Measurements from ENCODE around the gene LRMDA. TPM values are rescaled to one million over a fixed set of nuclear protein-coding genes. Genes with fewer than 3 reads are reported as not detected.

LRMDA gene
- total RNA-seq, 1 donor from 2014 or later = 2.1 TPM

- Mint-ChIP-seq H3K4me1 (ENCODE audit: low read depth, unreplicated experiment) (no peaks in the 10 kb centered on the region), H3K27me3 (ENCODE audit: unreplicated experiment) (no peaks in the 10 kb centered on the region), H3K36me3 (ENCODE audit: unreplicated experiment) (peaks cover 2% of the 10 kb centered on the region), H3K27ac (ENCODE audit: unreplicated experiment) (no peak overlapping the region), H3K9me3 (ENCODE audit: unreplicated experiment) (no peaks in the 10 kb centered on the region), H3K4me3 (ENCODE audit: unreplicated experiment) (no peak overlapping the region)
- no peak for DNase-seq
- TF ChIP-seq CTCF (IDR thresholded peaks at IDR 0.05; ENCODE audit: partially characterized antibody, unreplicated experiment) = no peak
Measured at GRCh38 chr10:76265441-76266113, 834.2 kb downstream of the LRMDA start.

GRCh38 chr10:76268530-76268929 lies 837.1 kb downstream of the LRMDA start:
- DNase-seq = no peak
- no peak for TF ChIP-seq CTCF (IDR thresholded peaks at IDR 0.05; ENCODE audit: partially characterized antibody, unreplicated experiment)
- Mint-ChIP-seq H3K36me3 (ENCODE audit: unreplicated experiment) (no peaks in the 10 kb centered on the region), H3K9me3 (ENCODE audit: unreplicated experiment) (no peaks in the 10 kb centered on the region), H3K27ac (ENCODE audit: unreplicated experiment) (no peak overlapping the region), H3K4me3 (ENCODE audit: unreplicated experiment) (no peak overlapping the region), H3K4me1 (ENCODE audit: low read depth, unreplicated experiment) (no peaks in the 10 kb centered on the region), H3K27me3 (ENCODE audit: unreplicated experiment) (no peaks in the 10 kb centered on the region)

- Mint-ChIP-seq H3K4me3 (ENCODE audit: unreplicated experiment) (no peak overlapping the region), H3K36me3 (ENCODE audit: unreplicated experiment) (no peaks in the 10 kb centered on the region), H3K27me3 (ENCODE audit: unreplicated experiment) (no peaks in the 10 kb centered on the region), H3K9me3 (ENCODE audit: unreplicated experiment) (no peaks in the 10 kb centered on the region), H3K27ac (ENCODE audit: unreplicated experiment) (no peak overlapping the region), H3K4me1 (ENCODE audit: low read depth, unreplicated experiment) (no peaks in the 10 kb centered on the region)
- no peak for TF ChIP-seq CTCF (IDR thresholded peaks at IDR 0.05; ENCODE audit: partially characterized antibody, unreplicated experiment)
- DNase-seq = no peak
Measured at GRCh38 chr10:76268954-76269353, 837.5 kb downstream of the LRMDA start.

GRCh38 chr10:76270464-76270863 lies 839.0 kb downstream of the LRMDA start:
- H3K9me3 Mint-ChIP-seq (ENCODE audit: unreplicated experiment) = no peaks in the 10 kb centered on the region
- H3K36me3 Mint-ChIP-seq (ENCODE audit: unreplicated experiment) = peaks cover 2% of the 10 kb centered on the region
- H3K27me3 Mint-ChIP-seq (ENCODE audit: unreplicated experiment) = no peaks in the 10 kb centered on the region
- DNase-seq = no peak
- H3K4me3 Mint-ChIP-seq (ENCODE audit: unreplicated experiment) = no peak overlapping the region
- no peaks in the 10 kb centered on the region for H3K4me1 Mint-ChIP-seq (ENCODE audit: low read depth, unreplicated experiment)
- no peak for TF ChIP-seq CTCF (IDR thresholded peaks at IDR 0.05; ENCODE audit: partially characterized antibody, unreplicated experiment)
- no peak overlapping the region for H3K27ac Mint-ChIP-seq (ENCODE audit: unreplicated experiment)

- H3K27ac Mint-ChIP-seq (ENCODE audit: unreplicated experiment) = no peak overlapping the region
- peaks cover 2% of the 10 kb centered on the region for H3K27me3 Mint-ChIP-seq (ENCODE audit: unreplicated experiment)
- no peaks in the 10 kb centered on the region for H3K9me3 Mint-ChIP-seq (ENCODE audit: unreplicated experiment)
- no peak for DNase-seq
- no peak overlapping the region for H3K4me3 Mint-ChIP-seq (ENCODE audit: unreplicated experiment)
- peaks cover 5% of the 10 kb centered on the region for H3K36me3 Mint-ChIP-seq (ENCODE audit: unreplicated experiment)
- TF ChIP-seq CTCF (IDR thresholded peaks at IDR 0.05; ENCODE audit: partially characterized antibody, unreplicated experiment) = no peak
- no peaks in the 10 kb centered on the region for H3K4me1 Mint-ChIP-seq (ENCODE audit: low read depth, unreplicated experiment)
Measured at GRCh38 chr10:76274933-76275332, 843.5 kb downstream of the LRMDA start.
